OCI-LY7 (cell line): Measurements from ENCODE around the gene GCLC. TPM values are rescaled to one million over a fixed set of nuclear protein-coding genes. Genes with fewer than 3 reads are reported as not detected.

Source experiments
- BruUV-seq: library from RNA; stranded (reverse); fragments of 400-500 nt; replicated peaks from 2 replicates; lab custom pipeline; 2021; lab: Mats Ljungman, UMichigan
- CTCF ChIA-PET: fragments of 300-600 bp; sonication (Branson Sonifier 250); formaldehyde crosslinking; loops from one replicate; lab custom pipeline; 2022; ENCODE audit warnings: antibody characterized with exemption; ENCODE audit not compliant: unreplicated experiment; lab: Charles Lee
- POLR2A ChIA-PET: fragments of 300-600 bp; sonication (Branson Sonifier 250); formaldehyde crosslinking; loops from one replicate; lab custom pipeline; 2022; ENCODE audit warnings: antibody characterized with exemption; lab: Charles Lee
- DNase-seq: peaks from one replicate; pipeline ENCODE4 v3.0.0-alpha.2; 2015; ENCODE audit warnings: low spot score
- H2AFZ ChIP-seq: fragments of 200-600 bp; sonication (generic), shearing (Covaris generic); 2 replicates; pipeline ENCODE4 v1.6.1; 2014; ENCODE audit warnings: mild to moderate bottlenecking, antibody characterized with exemption, low read length, moderate library complexity
- H3K27ac ChIP-seq: fragments of 200-600 bp; sonication (generic); 2 replicates; pipeline ENCODE4 v1.5.1; 2014; ENCODE audit warnings: mixed run types, low read depth, mild to moderate bottlenecking, moderate library complexity, low read length, inconsistent platforms; ENCODE audit not compliant: poor library complexity, severe bottlenecking
- H3K36me3 ChIP-seq: fragments of 200-600 bp; sonication (generic); 2 replicates; pipeline ENCODE4 v1.6.1; 2014; ENCODE audit warnings: mild to moderate bottlenecking, antibody characterized with exemption, low read length, moderate library complexity, mixed read lengths; ENCODE audit not compliant: insufficient read depth
- H3K4me1 ChIP-seq: fragments of 200-600 bp; sonication (generic); 2 replicates; pipeline ENCODE4 v1.5.1; 2014; ENCODE audit warnings: mild to moderate bottlenecking, low read length; ENCODE audit not compliant: insufficient read depth, poor library complexity, severe bottlenecking
- H3K4me2 ChIP-seq: fragments of 200-600 bp; sonication (generic); 2 replicates; pipeline ENCODE4 v1.6.1; 2014; ENCODE audit warnings: mild to moderate bottlenecking, low read length
- H3K4me3 ChIP-seq: fragments of 200-600 bp; sonication (generic); 2 replicates; pipeline ENCODE4 v1.5.1; 2014; ENCODE audit warnings: mild to moderate bottlenecking, low read depth, low read length; ENCODE audit not compliant: poor library complexity, severe bottlenecking
- H3K79me2 ChIP-seq: fragments of 200-600 bp; sonication (generic); 2 replicates; pipeline ENCODE4 v1.6.1; 2016; ENCODE audit warnings: low read depth, mild to moderate bottlenecking, low read length, moderate library complexity, mixed read lengths; ENCODE audit not compliant: insufficient read depth
- H3K9me2 ChIP-seq: fragments of 200-600 bp; sonication (generic); 2 replicates; pipeline ENCODE4 v1.6.1; 2016; ENCODE audit warnings: mild to moderate bottlenecking, low read length, mixed read lengths; ENCODE audit not compliant: insufficient read depth
- H3K9me3 ChIP-seq: fragments of 200-600 bp; sonication (generic); 2 replicates; pipeline ENCODE4 v1.6.1; 2014; ENCODE audit warnings: mild to moderate bottlenecking, mixed run types, low read length, mixed read lengths
- H4K20me1 ChIP-seq: fragments of 200-600 bp; sonication (generic); 2 replicates; pipeline ENCODE4 v1.6.1; 2014; ENCODE audit warnings: mild to moderate bottlenecking, antibody characterized with exemption, low read length, moderate library complexity, mixed read lengths; ENCODE audit not compliant: insufficient read depth
- EZH2phosphoT487 ChIP-seq: fragments of 200-600 bp; sonication (generic); IDR thresholded peaks from 2 replicates; pipeline ENCODE4 v1.6.1; 2018; ENCODE audit warnings: low read depth, borderline replicate concordance, mild to moderate bottlenecking, mixed run types, antibody characterized with exemption, low read length, moderate library complexity, mixed read lengths
- intact Hi-C: fragments of 100-400 bp; cut with micrococcal nuclease; formaldehyde crosslinking; loops from one replicate; pipeline ENCODE4 v1.10.0; 2022; ENCODE audit not compliant: unreplicated experiment
- total RNA-seq, 2 experiments: library from RNA; depleted of rRNA in 1 of 2; stranded (reverse); fragments of >200 nt in 1 of 2; shearing (Covaris generic) in 1 of 2; gene quantifications; 2 replicates each; pipeline ENCODE4 v1.2.3, GENCODE V29; 2014 to 2022
- TF ChIP-seq, protein P1 (sequence below): fragments of 200-600 bp; sonication (generic); conservative IDR thresholded peaks from 2 replicates; pipeline ENCODE4 v1.5.1; 2014; ENCODE audit warnings: mild to moderate bottlenecking, antibody characterized with exemption, low read length, moderate library complexity, mixed read lengths

GCLC gene
- total RNA-seq, 2 experiments from 2014 or later, result 14.3 to 30.4 TPM

DNA sequence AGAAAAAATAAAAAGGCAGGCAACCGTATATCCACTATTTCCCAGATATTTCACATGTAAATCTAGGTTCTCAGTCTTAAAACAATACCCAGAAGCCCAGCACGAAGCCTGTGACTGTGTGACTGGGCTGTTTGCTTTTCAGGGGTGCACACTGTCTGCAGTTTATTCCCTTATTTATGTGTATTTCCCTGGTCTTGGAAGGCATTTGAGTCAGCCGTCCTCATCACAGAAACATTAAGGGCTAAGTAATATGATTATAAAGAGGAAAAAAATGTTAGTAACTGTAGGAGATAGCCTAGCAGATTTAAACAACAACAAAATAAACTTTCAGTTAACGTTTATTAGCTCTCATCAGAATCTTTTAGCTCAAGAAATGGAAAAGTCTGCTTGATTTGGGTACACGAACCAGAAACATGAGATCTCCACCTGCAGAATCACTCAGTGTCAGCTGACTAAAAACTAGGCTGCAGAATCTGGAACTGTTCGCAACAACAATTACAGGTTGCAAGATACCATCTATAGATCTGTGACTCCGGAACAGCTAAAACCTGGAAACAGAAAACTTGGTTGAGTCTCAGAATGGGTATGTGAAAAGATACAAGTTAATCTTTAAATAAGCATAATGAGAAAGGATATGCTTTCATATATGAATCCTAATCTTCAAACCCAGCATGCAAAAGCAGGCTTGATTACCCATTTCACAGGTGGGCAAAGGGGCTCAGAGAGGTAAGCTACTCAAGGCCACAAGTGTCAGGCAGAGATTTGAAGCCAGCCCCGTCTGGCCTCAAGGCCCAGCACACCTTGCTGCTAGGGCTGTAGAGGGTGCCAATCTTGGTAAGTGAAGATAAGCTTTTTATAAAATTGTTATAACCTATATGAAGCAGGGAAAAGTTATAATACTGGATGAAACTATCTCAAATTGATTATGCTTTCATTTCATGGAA lies 21.1 kb downstream of the GCLC start:
- TF ChIP-seq EZH2phosphoT487, result no peak
- TF ChIP-seq, protein P1, sequence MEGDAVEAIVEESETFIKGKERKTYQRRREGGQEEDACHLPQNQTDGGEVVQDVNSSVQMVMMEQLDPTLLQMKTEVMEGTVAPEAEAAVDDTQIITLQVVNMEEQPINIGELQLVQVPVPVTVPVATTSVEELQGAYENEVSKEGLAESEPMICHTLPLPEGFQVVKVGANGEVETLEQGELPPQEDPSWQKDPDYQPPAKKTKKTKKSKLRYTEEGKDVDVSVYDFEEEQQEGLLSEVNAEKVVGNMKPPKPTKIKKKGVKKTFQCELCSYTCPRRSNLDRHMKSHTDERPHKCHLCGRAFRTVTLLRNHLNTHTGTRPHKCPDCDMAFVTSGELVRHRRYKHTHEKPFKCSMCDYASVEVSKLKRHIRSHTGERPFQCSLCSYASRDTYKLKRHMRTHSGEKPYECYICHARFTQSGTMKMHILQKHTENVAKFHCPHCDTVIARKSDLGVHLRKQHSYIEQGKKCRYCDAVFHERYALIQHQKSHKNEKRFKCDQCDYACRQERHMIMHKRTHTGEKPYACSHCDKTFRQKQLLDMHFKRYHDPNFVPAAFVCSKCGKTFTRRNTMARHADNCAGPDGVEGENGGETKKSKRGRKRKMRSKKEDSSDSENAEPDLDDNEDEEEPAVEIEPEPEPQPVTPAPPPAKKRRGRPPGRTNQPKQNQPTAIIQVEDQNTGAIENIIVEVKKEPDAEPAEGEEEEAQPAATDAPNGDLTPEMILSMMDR, result no peak
- peaks cover 7% of the 10 kb centered on the region for H4K20me1 ChIP-seq
- intact Hi-C loops, result no loop called here
- no peaks in the 10 kb centered on the region for H3K9me3 ChIP-seq
- no peak overlapping the region for H3K4me3 ChIP-seq
- H2AFZ ChIP-seq, result no peak overlapping the region
- ChIA-PET POLR2A (interaction anchor here (0.5 to 1.2 kb wide), 2 partner anchors 20 to 115 kb away, joined by 3 to 6 read pairs; no protein-coding TSS in a partner anchor), CTCF (no interaction called here)
- no peaks in the 10 kb centered on the region for H3K4me1 ChIP-seq
- no peak overlapping the region for H3K27ac ChIP-seq
- peaks cover 10% of the 10 kb centered on the region; the same call in 1 of the 2 replicates for H3K36me3 ChIP-seq
- no TSS peak for BruUV-seq
- no peaks in the 10 kb centered on the region for H3K79me2 ChIP-seq
- DNase-seq, result no peak
- no peak overlapping the region for H3K4me2 ChIP-seq
- no peaks in the 10 kb centered on the region for H3K9me2 ChIP-seq

GRCh38 chr6:53520320-53520928 lies 24.5 kb downstream of the GCLC start:
- H3K4me2 ChIP-seq, result no peak overlapping the region
- H3K9me2 ChIP-seq, result no peaks in the 10 kb centered on the region
- H2AFZ ChIP-seq, result no peak overlapping the region
- H3K4me3 ChIP-seq, result no peak overlapping the region
- H3K4me1 ChIP-seq, result no peaks in the 10 kb centered on the region
- ChIA-PET POLR2A (no interaction called here), CTCF (no interaction called here)
- H3K27ac ChIP-seq, result no peak overlapping the region
- no peak for TF ChIP-seq EZH2phosphoT487
- TF ChIP-seq, protein P1, result no peak
- DNase-seq, result no peak
- no peaks in the 10 kb centered on the region for H3K79me2 ChIP-seq
- H4K20me1 ChIP-seq, result peaks cover 4% of the 10 kb centered on the region
- no TSS peak for BruUV-seq
- intact Hi-C loops, result no loop called here
- no peaks in the 10 kb centered on the region for H3K9me3 ChIP-seq
- peaks cover 10% of the 10 kb centered on the region; the same call in 1 of the 2 replicates for H3K36me3 ChIP-seq

DNA sequence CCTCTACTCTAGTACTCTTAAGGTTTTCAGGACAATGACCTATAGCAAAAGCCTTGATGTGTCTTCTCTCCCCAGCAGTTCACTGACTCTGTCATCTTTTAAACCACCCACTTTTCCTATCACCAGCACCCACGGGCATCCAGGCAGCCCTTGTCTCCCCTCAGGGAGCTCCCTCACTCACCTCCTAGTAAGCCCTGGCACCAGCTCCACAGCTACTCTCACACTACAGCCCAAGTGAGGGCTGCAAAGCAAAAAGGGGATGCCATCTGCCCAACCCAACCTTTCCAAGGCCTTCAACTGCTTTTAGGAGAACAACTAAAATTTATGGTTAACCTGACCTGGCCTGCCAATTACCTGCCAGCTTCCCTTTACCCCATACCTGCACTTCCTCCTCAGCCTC lies 26.0 kb downstream of the GCLC start:
- Histone ChIP-seq H3K79me2 (no peaks in the 10 kb centered on the region), H2AFZ (no peak overlapping the region), H3K4me2 (no peak overlapping the region), H3K9me2 (no peaks in the 10 kb centered on the region), H3K9me3 (no peaks in the 10 kb centered on the region), H4K20me1 (no peaks in the 10 kb centered on the region), H3K36me3 (peaks cover 17% of the 10 kb centered on the region; the same call in 1 of the 2 replicates), H3K4me3 (no peak overlapping the region), H3K27ac (no peak overlapping the region), H3K4me1 (no peaks in the 10 kb centered on the region)
- intact Hi-C loops, result no loop called here
- no peak for DNase-seq
- ChIA-PET CTCF (no interaction called here), POLR2A (no interaction called here)
- no TSS peak for BruUV-seq
- TF ChIP-seq, protein P1, result no peak
- no peak for TF ChIP-seq EZH2phosphoT487
